HCEC 1CT (cell line): ENCODE data around the gene EML2.
A peak's percentile ranks its signal among the peaks of the same experiment; 100 is the strongest.

Experiments used
- DNase-seq: peaks from one replicate; pipeline ENCODE4 v3.0.0-alpha.2; 2017

The EML2 gene

DNA sequence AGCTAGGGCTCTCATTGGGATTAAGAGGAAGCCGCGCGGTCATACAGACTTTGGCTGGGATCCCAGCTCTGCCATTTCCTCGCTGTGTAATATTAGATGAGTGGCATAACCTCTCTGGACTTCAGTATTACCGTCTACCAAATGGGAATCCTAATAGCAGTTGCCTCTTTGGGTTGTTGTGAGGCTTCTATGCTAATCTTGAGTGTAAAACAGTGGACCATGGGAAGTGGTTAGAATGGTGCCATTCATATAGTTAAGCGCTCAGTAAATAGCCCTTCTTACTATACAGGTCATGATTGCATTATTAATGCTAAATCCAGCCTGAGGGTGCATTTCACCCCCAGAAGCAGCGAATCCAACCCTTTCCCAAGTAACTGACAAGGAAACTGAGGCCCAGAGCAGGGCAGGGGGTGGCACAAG, 54.0 kb downstream of the EML2 start:
- DNase-seq: no peak

DNA sequence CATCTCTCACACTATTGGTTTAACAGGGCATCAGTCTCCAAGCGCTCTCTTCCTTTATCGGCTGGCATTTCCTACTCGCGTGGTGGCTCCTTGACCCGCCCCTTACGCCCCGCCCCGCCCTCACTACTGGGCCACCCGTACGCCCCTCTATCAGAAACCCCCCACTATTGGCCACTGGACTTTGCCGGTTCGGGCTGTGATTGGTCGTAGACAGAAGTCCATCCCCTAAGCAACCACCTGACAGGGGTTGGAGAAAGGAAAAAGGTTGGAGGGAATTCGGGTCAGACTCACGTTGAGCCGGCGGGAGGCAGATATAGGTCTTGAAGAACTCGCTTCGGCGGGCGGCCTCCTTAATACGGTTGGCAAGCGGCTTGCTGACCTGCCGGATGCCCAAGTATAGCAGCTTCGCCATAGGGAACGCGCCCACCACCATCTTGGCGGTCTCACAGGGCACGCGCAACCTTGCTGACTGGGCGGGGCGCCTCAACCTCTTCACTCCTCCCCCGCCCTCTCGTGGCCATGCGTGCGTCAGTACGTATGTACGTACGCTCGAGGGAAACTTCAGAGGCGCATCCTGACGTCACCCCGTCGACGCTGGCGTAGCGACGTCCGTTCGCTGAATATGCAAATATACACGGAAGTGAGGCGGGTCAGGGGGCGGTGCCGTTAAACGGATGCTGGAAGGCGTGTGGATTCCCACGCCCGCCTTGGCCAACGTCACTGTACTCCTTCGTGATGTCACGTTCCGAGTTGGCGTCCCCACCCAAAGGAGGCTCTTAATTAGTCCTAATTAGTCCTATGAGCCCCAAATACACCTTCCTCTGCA, 54.7 kb downstream of the EML2 start, which contains the start of gene OPA3:
OPA3 (minus strand) TSS at position 471 of the 826 bp plus-strand sequence; CDS start at position 433, 38 bp downstream.
- peak; percentile 99 for DNase-seq

DNA sequence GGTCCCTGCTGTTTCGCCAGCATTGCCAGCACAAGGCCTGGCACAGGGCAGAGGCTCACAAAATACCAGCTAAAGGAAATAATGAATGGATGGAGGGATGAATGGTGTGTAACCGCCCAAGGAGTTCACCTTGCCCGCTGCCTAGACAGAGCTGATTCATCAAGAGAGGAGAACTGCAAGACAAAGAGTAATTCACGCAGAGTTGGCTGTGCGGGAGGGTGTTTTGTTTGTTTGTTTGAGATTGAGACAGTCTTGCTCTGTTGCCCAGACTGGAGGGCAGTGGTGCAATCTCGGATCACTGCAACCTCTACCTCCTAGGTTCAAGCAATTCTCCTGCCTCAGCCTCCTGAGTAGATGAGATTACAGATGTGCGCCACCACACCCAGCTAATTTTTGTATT, 57.6 kb downstream of the EML2 start:
- DNase-seq: no peak

DNA sequence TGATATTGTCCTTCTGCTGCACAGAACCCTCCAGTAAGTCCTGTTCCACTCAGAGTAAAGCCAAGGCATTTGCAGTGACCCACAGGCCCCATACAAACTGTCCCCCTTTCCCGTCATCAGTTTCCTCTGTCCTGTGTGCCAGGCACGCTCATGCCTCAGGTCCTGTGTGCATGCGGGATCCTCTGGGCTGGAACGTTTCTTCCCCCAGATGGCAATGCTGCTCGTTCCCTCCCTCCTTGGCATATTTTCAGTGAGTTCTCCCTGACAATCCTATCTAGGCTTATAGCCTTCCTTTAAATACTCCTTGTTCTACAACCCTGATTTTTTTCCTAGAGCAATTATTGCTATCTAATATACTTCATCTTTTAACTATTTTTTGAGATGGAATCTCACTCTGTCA, 60.3 kb downstream of the EML2 start:
- DNase-seq: no peak

DNA sequence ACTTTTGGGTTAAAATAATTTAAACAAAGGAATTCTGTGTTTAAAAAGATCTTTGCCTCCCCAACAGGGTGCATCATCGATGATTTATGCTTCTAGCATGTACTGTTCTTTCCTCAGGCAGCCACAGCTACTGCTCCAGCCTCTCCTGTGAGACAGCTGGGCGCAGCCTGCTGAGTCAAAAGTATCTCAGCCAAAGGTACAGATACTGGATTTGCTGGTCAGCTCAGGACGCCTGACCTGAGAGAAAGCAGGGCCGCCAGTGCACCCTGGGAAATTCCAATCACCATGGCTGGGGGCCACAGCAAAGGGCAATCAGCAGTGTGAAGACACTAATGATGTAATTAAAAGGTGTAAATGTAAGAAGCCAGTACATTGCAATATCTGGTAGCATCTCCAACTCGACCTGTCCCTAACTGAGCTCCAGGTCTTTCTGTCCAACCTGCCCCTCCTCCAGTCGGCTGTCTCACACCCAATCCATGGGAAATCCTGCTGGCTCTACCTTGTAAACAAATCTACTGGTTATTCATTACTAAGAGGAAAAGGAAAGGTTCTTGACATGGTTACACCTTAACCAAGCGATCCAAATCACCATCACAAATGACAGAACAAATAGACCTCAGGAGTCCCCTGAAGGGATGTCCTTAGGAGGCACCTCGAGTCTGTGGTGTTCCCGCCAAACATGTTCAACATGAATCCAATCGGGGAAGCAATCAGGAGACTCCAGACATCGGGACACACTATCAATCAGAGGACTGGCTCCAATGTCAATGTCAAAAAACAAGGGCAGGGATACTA, 61.9 kb downstream of the EML2 start:
- peak; percentile 96 for DNase-seq

DNA sequence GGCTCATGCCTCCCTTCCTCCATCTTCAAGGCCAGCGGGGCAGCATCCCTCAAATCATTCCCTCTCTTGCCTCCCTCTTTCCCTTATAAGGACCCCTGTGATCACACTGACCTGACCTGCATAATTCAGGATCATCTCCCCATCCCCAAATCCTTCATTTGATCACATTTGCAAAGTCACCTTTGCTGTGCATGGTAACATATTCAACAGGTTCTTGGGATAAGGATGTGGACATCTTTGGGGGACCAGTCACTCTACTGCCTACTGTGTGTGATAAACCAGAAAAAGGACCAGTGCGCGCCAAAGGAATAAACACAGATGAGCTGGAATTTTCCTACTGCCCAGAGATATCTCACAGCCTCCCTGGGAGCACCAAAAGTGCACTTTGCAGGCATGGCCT, 62.5 kb downstream of the EML2 start:
- peak; percentile 5 for DNase-seq

GRCh38 chr19:45575216-45575615, 64.0 kb downstream of the EML2 start:
- no peak for DNase-seq

GRCh38 chr19:45574526-45574925, 64.7 kb downstream of the EML2 start:
- DNase-seq: no peak

DNA sequence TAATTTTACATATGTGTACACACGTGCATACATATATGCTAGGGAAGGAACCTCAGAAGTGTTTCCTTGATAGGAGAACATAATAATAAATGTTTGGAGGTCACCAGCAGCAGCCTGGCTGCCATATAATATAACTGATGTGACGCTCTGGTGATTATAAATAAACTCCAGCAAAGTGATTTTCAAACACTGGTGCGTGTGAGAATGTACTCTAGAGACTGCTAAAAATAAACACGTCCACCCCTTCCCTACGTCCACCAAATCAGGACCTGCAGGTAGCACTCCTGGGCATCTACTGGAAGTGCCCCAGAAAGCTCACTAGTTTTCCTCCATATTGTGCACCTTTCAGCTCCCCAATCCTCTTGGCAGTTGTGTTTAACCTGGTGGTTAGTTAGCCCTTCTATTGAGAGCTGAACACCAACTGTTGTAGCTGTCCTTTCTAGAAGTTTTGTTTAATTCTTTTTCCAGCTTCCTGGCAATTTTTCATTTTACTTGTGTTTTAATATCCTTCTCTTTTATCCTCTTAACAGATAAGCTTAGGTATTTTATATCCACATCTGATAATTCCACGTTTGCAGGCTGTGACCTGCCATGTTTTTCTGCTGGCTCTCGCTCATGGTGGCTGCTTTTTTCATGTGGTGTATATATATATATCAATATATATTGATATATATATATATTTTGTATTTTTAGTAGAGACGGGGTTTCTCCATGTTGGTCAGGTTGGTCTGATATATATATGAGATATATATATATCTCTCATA, 67.6 kb downstream of the EML2 start:
- DNase-seq: no peak

- peak; percentile 12 for DNase-seq
Observed at GRCh38 chr19:45569619-45570421, 69.4 kb downstream of the EML2 start.

DNA sequence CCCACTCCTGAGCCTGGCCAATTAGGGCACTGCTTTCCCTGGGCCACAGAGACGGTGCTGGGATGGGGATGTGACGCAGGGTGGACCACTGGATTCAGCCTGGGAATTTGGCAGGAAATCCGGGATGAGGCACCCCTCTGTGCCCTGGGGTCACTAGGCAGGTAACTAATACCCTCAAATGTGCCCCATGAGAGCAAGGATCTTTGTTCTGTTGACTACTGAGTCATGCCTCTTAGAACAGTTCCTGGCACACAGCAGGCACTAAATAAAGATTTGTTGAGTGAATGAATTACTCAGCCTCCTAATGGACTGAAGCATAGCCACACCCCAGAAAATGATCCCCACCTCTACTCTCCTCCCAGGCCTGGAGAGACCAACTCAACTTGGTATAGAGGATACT, 70.5 kb downstream of the EML2 start:
- DNase-seq: peak; percentile 83

DNA sequence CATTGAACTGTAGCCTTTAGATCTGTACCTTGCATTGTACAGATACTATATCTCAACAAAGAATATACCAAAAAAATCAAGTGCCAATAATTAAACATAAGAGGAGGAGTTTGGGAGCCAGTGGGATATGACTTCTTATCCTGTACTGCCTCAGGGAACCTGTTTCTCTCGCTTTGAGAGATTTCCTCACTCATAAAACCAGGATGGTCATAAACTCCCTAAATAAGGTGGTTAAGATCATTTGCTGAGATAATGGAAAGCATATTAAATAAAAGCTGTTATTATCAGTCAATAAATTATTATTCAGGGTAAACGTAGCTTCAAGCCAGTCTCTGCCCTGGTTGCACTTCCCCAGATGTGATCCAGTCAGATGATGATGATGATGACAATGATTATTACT, 71.6 kb downstream of the EML2 start:
- DNase-seq: no peak

- no peak for DNase-seq
Observed at GRCh38 chr19:45564131-45564780, 74.9 kb downstream of the EML2 start.

DNA sequence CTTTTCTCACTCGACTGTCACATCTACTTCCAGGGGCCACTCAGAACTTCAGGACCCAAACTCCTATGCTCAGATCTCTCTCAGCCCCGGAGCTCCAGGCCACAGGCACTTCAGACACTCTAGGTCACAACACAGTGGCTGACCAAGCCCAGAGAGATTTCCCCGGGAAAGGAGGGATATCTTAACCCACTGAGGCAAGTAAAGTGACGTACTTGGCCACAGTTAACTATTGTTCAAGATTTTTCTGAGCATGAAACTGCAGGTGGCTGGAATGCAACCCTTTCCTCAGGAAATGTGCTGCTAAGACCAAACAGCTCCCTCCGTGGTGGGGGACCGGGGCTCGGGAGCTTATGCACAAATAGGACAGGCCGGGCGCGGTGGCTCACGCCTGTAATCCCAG, 78.5 kb downstream of the EML2 start:
- DNase-seq: no peak

DNA sequence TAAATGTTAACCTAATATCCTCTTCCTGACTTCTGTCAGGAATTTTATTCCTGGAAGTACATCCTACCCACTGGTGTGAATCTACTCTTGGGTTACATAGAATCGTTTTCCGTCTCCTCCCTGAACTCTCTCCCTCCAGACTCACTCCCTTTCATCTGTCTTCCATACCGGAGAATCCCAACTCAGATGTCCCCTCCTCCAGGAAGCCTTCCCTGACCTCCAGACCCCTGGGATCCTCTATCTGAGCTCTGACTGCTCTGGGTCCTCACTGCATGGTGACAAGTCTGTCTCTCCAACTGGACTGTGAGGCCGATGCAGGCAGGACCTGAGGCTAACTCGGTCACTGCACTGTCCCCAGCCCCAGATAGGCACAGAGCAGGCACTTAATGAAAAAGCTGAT, 79.2 kb downstream of the EML2 start:
- no peak for DNase-seq
